IPS DF 4.7 (cell line): Measurements from ENCODE around the gene SLC5A5.
A peak's percentile ranks its signal among the peaks of the same experiment; 100 is the strongest.

ENCODE experiments used
- DNase-seq: peaks from one replicate; pipeline ENCODE4 v3.0.0-alpha.2; 2013; ENCODE audit warnings: low spot score; ENCODE audit errors: extremely low read depth

Gene SLC5A5

DNA sequence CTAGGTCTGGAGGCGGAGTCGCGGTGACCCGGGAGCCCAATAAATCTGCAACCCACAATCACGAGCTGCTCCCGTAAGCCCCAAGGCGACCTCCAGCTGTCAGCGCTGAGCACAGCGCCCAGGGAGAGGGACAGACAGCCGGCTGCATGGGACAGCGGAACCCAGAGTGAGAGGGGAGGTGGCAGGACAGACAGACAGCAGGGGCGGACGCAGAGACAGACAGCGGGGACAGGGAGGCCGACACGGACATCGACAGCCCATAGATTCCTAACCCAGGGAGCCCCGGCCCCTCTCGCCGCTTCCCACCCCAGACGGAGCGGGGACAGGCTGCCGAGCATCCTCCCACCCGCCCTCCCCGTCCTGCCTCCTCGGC lies at the start of gene SLC5A5:
Gene SLC5A5, plus strand, starts transcription at position 68 of the 373 bp plus-strand sequence. CDS start 375 bp downstream, outside the sequence.
- no peak for DNase-seq

DNA sequence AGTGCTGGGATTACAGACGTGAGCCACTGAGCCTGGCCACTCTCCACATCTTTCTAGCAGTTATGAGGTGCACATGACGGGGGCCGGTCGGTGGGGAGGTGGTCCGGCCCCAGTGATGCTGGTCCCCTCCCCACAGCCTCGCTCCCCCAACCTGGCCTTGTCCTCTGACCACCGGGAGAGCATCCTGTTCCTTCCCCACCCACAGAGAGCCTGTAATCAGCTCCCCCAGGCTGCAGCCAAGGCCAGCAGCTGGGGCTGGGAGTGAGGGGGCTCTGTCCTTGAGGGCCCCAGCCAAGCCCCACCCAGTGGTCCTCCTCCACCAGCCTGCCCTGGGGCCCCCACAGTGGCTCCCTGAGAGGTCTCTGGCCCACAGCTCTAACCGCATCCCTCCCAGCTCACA lies 47.4 kb upstream of the SLC5A5 start:
- DNase-seq = no peak

DNA sequence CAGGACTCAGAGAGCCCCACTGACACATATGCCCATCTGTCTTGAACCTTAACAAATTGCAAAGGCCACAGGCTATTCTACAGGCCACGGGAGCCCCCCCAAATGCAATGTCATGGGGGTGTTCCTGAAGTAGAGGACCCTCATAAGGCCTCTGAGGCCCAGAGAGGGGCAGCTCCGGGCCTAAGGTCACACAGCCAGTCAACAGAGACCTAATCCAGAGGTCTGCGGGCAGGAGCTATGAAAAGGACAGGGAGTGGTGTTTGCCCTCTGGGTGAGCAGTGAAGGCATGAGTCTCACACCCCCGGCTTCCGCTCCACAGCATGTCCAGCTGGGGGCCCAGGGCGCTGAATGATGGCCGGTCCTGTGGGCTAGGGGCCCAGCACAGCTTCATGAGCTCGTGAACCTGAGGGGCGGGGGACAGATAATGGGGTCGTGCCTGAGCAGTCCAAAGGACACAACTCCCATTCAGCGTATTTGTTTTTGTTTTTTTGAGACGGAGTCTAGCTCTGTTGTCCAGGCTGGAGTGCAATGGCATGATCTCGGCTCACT lies 45.2 kb upstream of the SLC5A5 start:
- DNase-seq = no peak

DNA sequence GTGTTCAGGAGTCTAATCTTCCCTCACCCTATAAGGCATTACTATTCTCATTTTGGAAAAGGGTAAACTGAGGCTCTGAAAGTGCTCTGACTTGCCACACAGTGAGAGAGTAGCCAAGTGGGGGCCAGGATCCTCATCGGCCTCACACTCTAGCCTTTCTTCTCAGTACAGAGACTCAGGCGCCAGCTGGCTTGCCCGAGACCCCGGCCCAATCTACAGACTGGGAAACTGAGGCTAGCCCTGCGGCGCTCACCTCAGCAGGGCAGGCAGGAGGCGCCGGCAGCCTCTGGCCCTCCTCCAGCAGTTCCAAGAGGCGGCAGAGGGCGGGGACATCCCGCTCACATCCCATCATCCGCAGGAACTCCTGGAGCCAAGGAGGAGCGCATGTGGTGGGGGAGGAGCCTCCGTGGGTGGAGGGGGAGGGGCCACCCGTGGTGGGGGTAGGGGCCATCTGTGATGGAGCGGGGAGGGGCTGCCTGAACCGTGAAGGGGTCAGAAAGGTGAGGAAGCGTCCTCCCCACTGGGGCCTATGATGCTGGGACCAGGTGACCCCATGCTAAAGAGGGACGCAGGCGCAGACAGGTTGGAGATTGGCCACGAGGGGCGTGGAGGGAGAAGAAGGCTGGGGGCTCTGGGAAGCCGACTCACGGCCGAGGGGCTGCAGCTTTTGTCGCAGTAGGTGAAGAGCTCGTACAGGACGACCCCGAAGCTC lies 41.7 kb upstream of the SLC5A5 start:
- DNase-seq = peak; percentile 56

DNA sequence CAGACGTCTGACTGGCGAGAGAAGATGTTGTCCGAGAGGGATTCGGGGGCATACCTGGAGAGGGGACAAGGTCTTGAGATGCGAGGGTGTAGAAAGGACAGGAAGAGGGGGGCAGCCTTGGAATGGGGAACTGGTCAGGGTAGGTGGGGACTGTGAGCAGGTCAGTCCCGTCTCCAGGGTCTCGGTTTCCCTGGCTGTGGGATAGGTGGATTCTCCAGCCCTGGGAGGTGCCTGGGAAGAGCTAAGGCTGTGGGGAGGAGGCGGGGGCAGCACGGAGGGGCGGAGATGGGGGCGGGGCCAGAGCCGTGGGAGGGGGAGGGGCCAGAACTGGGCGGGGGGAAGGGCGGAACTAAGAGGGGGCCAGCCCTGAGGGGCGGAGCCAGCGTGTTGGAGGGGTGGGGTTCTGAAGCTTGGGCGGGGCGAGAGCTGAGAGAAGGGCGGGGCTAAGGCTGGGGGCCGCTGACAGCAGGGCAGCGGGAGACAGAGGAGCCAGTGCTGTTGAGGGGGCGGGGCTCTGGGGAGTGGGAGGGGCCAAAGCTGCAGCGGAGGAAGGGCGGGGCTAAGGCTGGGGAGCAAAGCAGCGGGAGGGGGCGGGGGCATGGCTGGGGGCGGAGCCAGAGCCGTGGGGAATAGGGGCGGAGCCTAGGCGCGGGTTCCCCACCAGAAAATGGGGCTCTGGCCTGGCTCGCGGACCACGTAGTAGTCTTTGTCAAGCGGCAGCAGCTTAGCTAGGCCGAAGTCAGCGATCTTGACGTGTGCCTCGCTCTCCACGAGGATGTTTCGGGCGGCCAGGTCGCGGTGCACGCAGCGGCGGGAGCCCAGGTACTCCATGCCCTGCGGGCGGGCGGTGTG lies 41.0 kb upstream of the SLC5A5 start:
- peak; percentile 79 for DNase-seq

DNA sequence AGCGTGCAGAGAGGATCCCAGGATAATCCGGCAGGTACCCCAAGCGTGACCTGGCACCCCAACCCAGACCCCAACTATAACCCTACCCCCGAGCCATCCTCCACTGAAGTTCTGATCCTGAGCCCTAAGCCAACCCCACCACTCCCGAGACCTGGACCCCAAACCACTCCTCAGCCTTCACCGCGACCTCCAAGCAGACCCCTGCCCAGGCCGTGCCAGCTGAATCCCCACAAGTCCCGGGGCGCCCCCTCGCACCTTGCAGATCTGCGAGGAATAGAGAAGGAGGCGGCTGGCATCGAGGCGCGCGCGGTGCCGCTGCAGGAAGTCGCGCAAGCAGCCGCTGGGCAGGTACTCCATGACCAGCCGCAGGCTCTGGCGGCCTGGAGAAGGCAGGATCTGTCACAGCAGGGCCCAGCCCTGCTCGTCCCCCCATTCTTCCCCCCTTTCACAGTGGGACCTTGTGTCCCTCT lies 40.3 kb upstream of the SLC5A5 start:
- DNase-seq = no peak

DNA sequence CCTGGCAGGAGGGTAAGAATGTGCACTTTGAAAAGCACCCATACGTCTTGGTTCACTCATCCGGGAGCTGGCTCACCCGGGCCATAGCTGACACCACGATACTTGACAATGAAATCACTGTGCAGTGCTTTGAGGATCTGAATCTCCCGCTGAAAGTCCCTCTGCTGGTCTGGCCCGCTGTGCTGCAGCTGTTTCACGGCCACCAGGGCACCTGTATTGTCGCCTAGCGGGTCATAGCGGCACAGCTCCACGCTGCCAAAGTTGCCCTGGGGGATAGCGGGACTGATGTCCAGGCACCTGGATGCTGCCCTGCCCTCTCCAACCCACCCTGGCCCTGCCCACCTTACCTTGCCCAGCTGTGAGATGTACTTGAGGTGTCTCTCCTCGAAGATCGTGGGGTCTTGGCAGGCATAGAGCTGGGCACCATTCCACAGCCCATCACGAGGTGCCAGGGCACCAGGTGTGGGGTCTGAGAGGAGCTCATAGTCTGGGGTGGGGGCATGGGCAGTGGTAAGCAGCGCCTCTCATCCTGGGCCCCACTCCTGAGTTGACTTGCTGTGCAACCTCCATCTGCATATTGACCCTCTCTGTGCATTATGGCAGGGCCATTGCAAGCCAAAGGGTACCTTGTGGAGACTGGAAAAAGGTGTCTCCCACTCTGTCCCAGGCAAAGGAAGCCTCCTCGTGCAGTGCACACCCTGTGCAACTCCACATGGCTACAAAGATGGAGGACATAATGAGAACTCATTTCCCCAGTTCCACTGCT lies 39.1 kb upstream of the SLC5A5 start:
- no peak for DNase-seq

DNA sequence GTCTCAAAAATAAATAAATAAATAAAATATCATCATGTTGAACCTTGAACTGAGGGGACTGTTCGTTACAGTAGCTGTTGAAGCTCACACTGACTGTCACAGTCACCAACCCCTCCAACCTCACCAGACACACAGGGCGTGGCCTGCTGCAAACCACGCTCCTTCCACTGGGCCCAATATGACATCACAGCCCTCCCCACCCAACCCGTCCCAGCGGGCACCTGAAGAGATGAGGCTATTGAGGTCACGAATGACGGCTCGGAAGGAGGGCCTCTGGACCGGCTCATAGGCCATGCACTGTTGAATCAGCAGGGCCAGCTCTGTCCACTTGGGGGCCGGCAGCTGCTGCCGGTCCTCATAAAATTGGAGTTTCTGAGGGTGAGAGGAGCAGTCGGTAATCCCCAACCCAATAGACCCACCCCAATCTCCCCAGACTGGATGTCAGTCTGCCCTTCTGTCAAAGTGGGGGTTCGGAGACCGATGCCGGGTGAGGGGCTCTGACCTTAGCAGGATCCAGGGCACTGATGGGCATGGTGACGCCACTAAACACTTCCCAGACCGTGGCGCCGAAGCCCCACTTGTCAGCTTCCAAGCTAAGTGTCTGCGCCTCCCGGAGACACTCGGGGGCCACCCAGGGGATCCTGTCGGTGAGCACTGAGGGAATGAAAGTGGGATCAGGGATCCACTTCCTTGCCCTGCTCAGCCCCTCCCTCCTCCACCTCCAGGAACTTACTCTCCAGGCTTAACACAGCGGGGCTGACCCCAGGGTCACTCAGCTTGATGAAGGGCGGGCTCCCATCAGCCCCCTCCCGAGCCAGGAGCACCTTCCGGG lies 37.2 kb upstream of the SLC5A5 start:
- no peak for DNase-seq

DNA sequence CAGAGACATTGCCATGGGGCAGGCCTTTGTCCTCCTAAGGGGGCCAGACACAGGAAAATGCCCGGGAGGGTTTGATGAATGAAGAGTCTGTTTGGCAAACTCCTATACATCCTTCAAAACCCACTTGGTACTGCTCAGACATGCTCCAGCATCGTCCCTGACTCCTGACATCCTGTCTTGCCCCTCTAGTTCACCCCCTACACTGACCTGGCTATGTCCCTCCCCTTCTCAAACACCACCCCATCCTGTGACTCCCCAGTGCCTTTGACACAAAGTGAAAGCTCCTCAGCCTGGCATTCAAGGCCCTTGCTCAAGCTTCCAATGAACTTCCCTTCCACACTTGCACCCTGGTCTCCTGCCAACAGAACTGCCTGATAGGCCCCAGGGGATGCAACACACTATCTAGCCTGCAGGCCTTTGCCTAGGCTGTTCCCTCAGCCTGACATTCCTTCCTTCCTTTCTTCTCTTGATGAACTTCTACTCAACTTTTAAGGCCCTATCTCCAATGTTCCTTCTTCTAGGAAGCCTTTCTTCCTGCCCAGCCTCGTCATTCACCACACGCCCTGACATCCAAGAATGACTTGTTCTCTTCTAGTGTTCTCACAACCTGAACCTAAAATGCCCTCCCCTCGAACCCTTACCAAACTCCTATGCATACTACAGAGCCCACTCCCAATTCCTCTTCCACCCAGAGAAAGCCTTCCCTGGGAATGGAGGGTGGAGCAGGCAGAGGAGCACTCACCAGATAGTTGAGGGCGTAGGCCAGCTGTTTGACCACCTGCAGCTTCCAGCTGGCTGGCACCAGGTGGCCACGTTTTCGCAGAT lies 36.4 kb upstream of the SLC5A5 start:
- DNase-seq = no peak

DNA sequence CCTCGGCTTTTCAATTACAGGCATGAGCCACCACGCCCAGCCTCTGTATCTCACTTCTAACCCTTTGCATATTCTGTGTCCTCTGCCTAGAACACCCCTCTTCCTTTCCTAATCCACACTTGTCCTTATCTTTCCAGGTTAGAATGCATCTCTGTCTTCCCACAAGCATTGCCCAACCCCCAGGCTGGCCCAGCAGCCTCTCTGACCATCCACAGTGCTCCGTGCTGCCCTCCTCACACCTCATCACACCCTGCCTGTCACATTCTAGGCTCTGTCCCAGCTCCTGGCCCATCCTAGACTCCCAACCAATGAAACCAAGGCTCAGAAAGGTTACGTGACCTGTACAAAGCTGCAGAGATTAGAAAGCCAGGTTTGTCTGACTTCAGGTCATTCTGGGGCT lies 35.2 kb upstream of the SLC5A5 start:
- DNase-seq = no peak

DNA sequence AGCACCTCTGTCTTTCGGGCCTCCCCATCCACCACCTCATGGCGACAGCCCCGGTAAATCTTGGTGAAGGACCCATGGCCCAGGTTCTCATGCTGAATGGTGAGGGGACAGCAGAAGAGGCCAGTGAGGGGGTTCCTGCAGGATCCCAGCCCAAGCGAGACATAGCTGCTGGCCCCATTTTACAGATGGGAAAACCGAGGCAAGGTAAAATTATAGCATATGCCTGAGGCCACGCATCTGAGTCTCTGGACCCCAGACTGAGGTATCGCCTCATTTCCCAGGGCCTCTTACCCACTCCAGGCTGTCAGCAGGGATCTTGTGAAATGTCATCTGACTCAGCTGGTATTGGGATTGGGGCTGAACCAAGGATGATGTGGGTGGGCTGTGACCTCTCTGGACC lies 33.8 kb upstream of the SLC5A5 start:
- no peak for DNase-seq

DNA sequence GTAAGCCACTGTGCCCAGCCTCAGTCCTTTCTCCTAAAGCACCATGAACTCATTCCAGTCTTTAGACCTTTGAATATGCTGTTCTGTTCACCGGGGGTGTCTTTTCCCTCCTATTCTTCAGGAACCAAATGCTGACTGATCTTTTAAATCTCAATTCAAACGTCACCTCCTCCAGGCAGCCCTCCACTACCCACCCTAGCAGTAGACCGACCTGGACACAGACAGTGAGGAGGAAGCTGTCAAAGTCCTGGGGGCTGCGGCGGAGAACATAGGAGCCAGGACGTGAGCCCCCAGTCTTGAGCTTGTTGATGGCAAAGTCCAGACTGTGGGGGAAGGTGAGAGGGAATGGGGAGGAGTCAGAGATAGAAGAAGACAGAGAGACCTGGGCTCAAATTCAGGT lies 31.7 kb upstream of the SLC5A5 start:
- no peak for DNase-seq

DNA sequence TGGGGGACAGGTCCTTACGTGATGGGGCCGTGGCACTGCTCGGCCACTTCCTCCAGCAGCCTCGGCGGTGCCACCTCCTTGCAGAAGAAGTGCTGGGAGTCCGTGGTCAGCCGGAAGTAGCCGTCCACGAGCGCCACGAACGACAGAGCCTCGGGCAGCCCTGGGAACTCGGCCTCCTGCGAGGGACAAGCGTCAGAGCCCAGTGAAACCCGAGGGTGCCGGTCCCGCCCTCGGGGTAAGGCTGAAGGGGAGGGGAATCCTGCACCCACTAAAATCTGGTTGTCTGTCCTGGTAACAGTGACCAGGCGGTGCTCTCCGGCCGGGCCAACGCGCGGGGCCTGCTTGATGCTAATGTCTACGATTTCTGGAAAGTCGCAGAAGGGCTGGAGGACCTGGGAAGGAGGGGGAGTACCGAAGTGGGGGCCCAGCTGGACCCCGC lies 30.4 kb upstream of the SLC5A5 start:
- DNase-seq = no peak

DNA sequence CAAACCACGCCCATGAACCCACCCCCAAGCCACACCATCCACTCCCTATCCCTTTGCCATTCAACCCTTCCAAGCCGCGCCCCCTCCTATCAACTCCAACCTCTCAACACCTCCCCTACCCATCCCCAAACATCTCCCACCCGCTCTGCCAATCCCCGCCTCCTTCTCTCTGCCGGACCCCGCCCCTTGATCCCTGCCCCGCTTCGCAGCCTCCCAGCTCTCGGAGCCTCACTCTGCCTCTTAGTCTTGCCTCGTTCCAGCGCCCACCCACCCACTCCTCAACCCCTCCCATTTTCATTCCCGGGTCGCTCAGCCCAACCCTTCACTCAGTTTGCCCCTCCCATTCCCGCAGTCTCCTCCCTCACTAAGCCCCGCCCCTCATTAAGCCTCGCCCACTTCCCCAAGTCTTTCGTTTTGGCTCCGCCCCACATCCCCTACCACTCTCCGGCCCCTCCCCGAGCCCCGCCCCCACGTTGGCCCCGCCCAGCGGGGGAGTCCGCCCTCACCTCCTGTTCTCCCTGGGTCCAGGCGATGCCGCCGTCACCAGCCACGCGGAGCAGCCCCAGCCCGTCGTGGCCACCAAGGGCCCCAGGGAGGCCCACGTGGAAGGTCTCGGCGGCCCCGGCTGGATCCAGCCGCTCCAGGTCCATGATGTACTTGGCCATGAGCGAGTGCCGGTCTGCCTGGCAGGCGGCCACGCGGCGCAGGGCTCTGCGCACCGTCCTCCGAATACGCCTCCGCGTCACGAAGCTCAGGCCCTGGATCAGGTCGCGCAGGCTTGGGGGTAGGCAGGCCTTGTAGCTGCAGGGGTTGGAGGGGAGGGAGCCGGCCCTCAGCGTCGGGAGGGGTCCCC lies 29.7 kb upstream of the SLC5A5 start:
- peak; percentile 94 for DNase-seq

DNA sequence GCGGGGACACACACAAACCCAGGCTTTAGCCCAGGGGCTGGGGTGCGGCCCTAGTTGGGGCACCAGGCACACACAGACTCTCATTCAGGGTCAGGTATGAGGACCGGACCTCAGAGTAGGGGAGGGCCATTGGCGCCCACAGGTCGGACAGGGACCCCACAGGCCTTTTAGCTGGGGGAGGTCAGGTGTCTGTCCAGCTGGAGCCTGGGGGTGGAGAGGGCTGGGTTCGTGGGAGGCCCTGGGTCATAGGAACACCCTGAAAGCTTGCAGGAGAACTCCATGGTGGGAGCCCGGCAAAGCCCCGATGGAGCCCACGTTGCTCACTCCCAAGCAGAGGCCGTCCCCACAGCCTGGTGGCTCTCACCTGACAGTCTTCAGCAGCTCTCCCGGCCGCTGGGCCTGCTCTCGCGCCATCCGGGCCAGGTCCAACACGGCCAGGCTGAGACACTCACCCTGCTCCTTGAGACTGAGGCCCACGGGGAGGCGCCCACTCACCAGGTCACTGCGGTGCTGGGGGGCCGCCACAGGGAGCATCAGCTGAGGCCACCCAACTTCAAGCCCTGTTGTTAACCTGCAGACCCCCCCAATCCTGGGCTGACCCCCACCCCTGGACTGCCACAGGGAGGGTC lies 29.0 kb upstream of the SLC5A5 start:
- no peak for DNase-seq

DNA sequence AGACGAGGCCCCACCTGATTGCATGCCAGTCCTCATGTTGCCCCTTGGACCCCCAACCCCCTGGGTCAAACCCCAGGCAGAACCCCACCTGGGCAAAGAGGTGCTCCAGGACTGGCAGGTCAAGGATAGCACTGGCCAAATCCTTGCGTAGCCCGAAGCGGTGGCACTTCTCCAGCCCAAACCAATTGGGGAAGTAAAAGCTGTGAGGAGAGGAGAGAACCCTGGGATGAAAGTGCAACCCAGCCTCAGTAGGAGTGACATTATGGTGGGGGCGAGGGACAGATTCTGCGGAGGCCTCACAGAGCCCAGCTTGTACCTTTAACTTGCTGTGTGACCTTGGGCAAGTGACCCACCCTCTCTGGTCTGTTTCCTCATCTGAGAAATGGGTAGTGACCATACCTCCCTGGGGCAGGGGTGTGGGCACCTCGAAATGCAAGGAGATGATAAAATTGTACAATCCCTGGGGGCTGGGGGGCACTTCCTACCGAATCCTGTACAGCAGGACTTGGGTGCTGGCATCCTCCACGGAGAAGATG lies 28.4 kb upstream of the SLC5A5 start:
- DNase-seq = no peak

DNA sequence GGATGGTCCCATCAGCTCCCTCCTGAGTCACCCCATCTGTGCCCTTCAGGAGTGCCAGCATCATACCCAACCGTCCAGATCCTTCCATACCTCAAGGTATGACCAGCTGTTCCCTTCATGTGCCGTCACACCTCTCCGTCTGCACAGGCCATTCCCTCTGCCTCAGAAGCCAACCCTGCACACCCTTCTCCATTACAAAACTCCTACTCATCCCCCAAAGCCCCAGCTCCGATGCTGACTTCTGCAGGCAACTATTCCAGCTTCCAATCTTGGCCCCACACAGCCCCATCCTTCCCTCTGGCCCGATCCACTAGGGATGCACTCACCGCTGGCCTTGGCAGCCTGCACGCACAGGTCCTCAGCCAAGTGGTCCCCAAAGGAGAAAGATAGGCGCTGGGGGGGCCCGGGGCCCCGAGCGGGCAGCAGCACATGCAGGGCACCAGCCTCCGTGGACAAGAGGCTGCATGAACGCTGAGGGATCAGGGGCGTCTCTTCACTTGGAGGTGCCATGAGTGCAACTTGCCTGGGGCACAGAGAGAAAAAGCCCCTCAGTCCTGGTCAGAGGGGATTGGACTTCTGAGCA lies 27.7 kb upstream of the SLC5A5 start:
- no peak for DNase-seq

DNA sequence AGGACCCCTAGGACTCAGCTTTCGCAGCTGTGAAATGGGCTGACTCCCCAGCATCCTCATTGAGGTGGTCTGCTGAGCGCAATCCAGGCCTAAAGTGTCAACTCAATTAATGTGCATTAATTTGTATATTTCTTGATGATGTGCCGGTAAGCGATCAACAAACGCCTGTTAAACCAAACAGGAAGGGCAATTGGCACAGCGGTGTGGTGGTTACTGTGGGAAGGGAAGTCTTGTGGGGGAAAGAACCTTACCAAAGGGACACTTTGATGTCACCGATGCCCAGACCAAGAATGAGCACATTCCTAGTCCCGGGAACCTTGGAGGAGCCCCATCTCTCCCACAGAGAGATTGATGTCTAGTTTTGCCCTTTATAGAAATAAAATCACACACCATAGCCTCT lies 25.6 kb upstream of the SLC5A5 start:
- DNase-seq = no peak
